B cell (primary cell): Measurements from ENCODE around the gene VPS26B. TPM values are rescaled to one million over a fixed set of nuclear protein-coding genes. Genes with fewer than 3 reads are reported as not detected.

Experiments
- ATAC-seq: fragments of 200-7000 bp; cut with Tn5 transposase; one replicate; pipeline ENCODE4 v1.10.0; 2021; ENCODE audit warnings: low read depth, mild to moderate bottlenecking, moderate number of reproducible peaks, moderate library complexity
- CTCF ChIA-PET: fragments of 350-600 bp; sonication (Branson Sonifier 250); formaldehyde crosslinking; loops from one replicate; lab custom pipeline; 2021; ENCODE audit warnings: antibody characterized with exemption, inconsistent platforms; lab: Charles Lee
- POLR2A ChIA-PET: fragments of 350-600 bp; sonication (Branson Sonifier 250); formaldehyde crosslinking; loops from one replicate; lab custom pipeline; 2021; ENCODE audit warnings: antibody characterized with exemption; lab: Charles Lee
- DNase-seq: peaks from one replicate; pipeline ENCODE4 v3.0.0; 2013
- H2AFZ ChIP-seq: 2 replicates; pipeline ENCODE4 v1.6.1; 2012; ENCODE audit warnings: mild to moderate bottlenecking, low read depth, low read length; ENCODE audit not compliant: insufficient read depth, poor library complexity, severe bottlenecking
- H3K27ac ChIP-seq, 2 donors: 1 replicate in 1 of 2; 2 replicates in 1 of 2; pipeline ENCODE4 v1.5.1; 2012 to 2013; ENCODE audit warnings: low read length in 2 of 2, mild to moderate bottlenecking in 2 of 2, moderate library complexity in 1 of 2
- H3K27me3 ChIP-seq, 4 experiments: fragments of 200-600 bp in 1 of 4; sonication (generic) in 1 of 4; replicated peaks in 1 of 4; 1 replicate in 2 of 4; 2 replicates in 2 of 4; pipeline versions ENCODE4 v1.6.1 to v1.7.0; 2013 to 2016; ENCODE audit warnings: low read length in 3 of 4, mild to moderate bottlenecking in 2 of 4, mixed read lengths in 1 of 4, moderate library complexity in 1 of 4; ENCODE audit not compliant: insufficient read depth in 4 of 4, control insufficient read depth in 3 of 4; ENCODE audit errors: control extremely low read depth in 1 of 4
- H3K36me3 ChIP-seq, 2 experiments: replicated peaks in 1 of 2; 1 replicate in 1 of 2; 2 replicates in 1 of 2; pipeline versions ENCODE4 v1.6.1 to v1.7.1; 2013; ENCODE audit warnings: low read length in 1 of 2; ENCODE audit not compliant: insufficient read depth in 2 of 2, control insufficient read depth in 1 of 2; ENCODE audit errors: control extremely low read depth in 1 of 2, extremely low read depth in 1 of 2
- H3K4me1 ChIP-seq, 2 donors: fragments of 200-600 bp in 1 of 2; sonication (generic) in 1 of 2; 1 replicate in 1 of 2; 2 replicates in 1 of 2; pipeline versions ENCODE4 v1.5.1 to v1.6.1; 2013 to 2017; ENCODE audit warnings: low read length in 2 of 2; ENCODE audit not compliant: control insufficient read depth in 2 of 2, insufficient read depth in 2 of 2
- H3K4me2 ChIP-seq: replicated peaks from 2 replicates; pipeline ENCODE3; 2012; ENCODE audit warnings: mild to moderate bottlenecking, low read depth, low read length; ENCODE audit not compliant: poor library complexity, severe bottlenecking
- H3K4me3 ChIP-seq, 5 experiments: fragments of 200-600 bp in 1 of 5; sonication (generic) in 1 of 5; 1 replicate in 3 of 5; 2 replicates in 2 of 5; pipeline versions ENCODE4 v1.5.1 to v1.7.0; 2011 to 2016; ENCODE audit warnings: low read length in 4 of 5, mild to moderate bottlenecking in 4 of 5, low read depth in 2 of 5, control low read depth in 1 of 5, moderate library complexity in 1 of 5; ENCODE audit not compliant: insufficient read depth in 1 of 5; ENCODE audit errors: control extremely low read depth in 1 of 5, extremely low read depth in 1 of 5
- H3K79me2 ChIP-seq: fragments of 200-600 bp; sonication (generic); one replicate; pipeline ENCODE4 v1.6.0; 2016; ENCODE audit warnings: low read length; ENCODE audit not compliant: control insufficient read depth, insufficient read depth
- H3K9ac ChIP-seq: fragments of 200-600 bp; sonication (generic); 2 replicates; pipeline ENCODE4 v1.6.1; 2017; ENCODE audit warnings: mild to moderate bottlenecking, low read length, moderate library complexity
- H3K9me3 ChIP-seq, 3 donors: one replicate each; pipeline versions ENCODE4 v1.6.1 to v1.7.1; 2013; ENCODE audit warnings: low read length in 2 of 3; ENCODE audit not compliant: control insufficient read depth in 2 of 3, insufficient read depth in 1 of 3; ENCODE audit errors: control extremely low read depth in 1 of 3
- H4K20me1 ChIP-seq: 2 replicates; pipeline ENCODE4 v1.6.0; 2012; ENCODE audit warnings: mild to moderate bottlenecking, low read length; ENCODE audit not compliant: insufficient read depth, control insufficient read depth, poor library complexity, severe bottlenecking
- H3K27ac Mint-ChIP-seq: one replicate; pipeline ENCODE4 v1.8.0; 2021; ENCODE audit warnings: mixed read lengths
- H3K27me3 Mint-ChIP-seq: one replicate; pipeline ENCODE4 v1.8.0; 2021; ENCODE audit warnings: mixed read lengths
- H3K4me1 Mint-ChIP-seq: one replicate; pipeline ENCODE4 v1.8.0; 2021; ENCODE audit warnings: mixed read lengths
- H3K4me3 Mint-ChIP-seq: one replicate; pipeline ENCODE4 v1.8.0; 2021; ENCODE audit warnings: mixed read lengths
- H3K9me3 Mint-ChIP-seq: one replicate; pipeline ENCODE4 v1.8.0; 2022; ENCODE audit warnings: mixed read lengths; ENCODE audit not compliant: insufficient read depth
- CTCF ChIP-seq: fragments of 200-600 bp; IDR thresholded peaks from one replicate; pipeline ENCODE4 v1.8.0; 2022; ENCODE audit warnings: antibody characterized with exemption, mild to moderate bottlenecking
- EZH2 ChIP-seq: IDR thresholded peaks from 2 replicates; pipeline ENCODE4 v1.6.1; 2012; ENCODE audit warnings: borderline replicate concordance, low read depth, mild to moderate bottlenecking, moderate library complexity, low read length; ENCODE audit not compliant: insufficient read depth, poor library complexity, severe bottlenecking
- WGBS: methylation state at CpG from one replicate; pipeline ENCODE4 v1.1.5; 2013; ENCODE audit warnings: missing lambda C conversion rate; ENCODE audit not compliant: insufficient coverage; 5-methylcytosine and 5-hydroxymethylcytosine counted together
- intact Hi-C: fragments of 100-400 bp; cut with micrococcal nuclease; formaldehyde crosslinking; loops from one replicate; pipeline ENCODE4 v1.10.0; 2022
- polyA plus RNA-seq: library from polyadenylated mRNA; depleted of rRNA; stranded (reverse); fragments of >200 nt; gene quantifications from 2 replicates; pipeline ENCODE4 v1.2.3, GENCODE V29; 2012
- total RNA-seq, 2 donors: library from RNA; stranded (reverse); fragments of 120-200 nt in 1 of 2; gene quantifications; 1 replicate in 1 of 2; 2 replicates in 1 of 2; pipeline versions ENCODE4 v1.2.3 to v1.2.4, GENCODE V29; 2013 to 2022

Gene VPS26B
- total and polyA plus RNA-seq, 2 donors (not counting 1 experiment from before 2014, with no cell fraction given) = 14.7 to 38.5 TPM

- WGBS = 3% methylated on average over 68 of the region's 68 CpGs
- H3K27ac ChIP-seq = no peak within 1 kb of the TSS
- H3K36me3 ChIP-seq = no peaks in the 10 kb centered on the region
- peak within 1 kb of the TSS; percentile 55 for H3K9ac ChIP-seq
- ChIA-PET CTCF (interaction anchor here (1.2 to 1.6 kb wide), 4 partner anchors 15 to 226 kb away, joined by 3 to 5 read pairs (median 4); no protein-coding TSS in a partner anchor), POLR2A (no interaction called here)
- Mint-ChIP-seq H3K27me3 (peaks cover 74% of the 10 kb centered on the region), H3K4me1 (peaks cover 22% of the 10 kb centered on the region), H3K9me3 (peaks cover 7% of the 10 kb centered on the region), H3K27ac (no peak within 1 kb of the TSS), H3K4me3 (peak within 1 kb of the TSS; percentile 83)
- no peaks in the 10 kb centered on the region for H3K79me2 ChIP-seq
- H3K9me3 ChIP-seq = peaks cover 0 to 26% (median 5%) of the 10 kb centered on the region in 3 donors
- H4K20me1 ChIP-seq = no peaks in the 10 kb centered on the region
- DNase-seq (peak; percentile 68), ATAC-seq (peak; percentile 75)
- H3K4me3 ChIP-seq = peak within 1 kb of the TSS in 4 of 5 experiments; percentile 29 to 59 (median 46)
- H3K4me2 ChIP-seq = peak within 1 kb of the TSS; percentile 88
- intact Hi-C loops = no loop called here
- TF ChIP-seq CTCF (peak; percentile 59), EZH2 (no peak)
- H2AFZ ChIP-seq = peak within 1 kb of the TSS; percentile 69
- H3K4me1 ChIP-seq = peaks cover 21 to 39% of the 10 kb centered on the region in 2 donors
- peaks cover 1 to 61% (median 56%) of the 10 kb centered on the region in 4 experiments for H3K27me3 ChIP-seq
Observed at GRCh38 chr11:134275534-134276395, 51.3 kb downstream of the VPS26B start, which contains the start of gene GLB1L3. Gene GLB1L3, plus strand, starts transcription at chr11:134276379. Its CDS starts 362 bp downstream, at chr11:134276741.
